Measurements from ENCODE around the gene MAGEB10. TPM values are rescaled to one million over a fixed set of nuclear protein-coding genes. Genes with fewer than 3 reads are reported as not detected.

The MAGEB10 gene
- total and polyA plus RNA-seq, 2 donors (not counting 1 experiment from before 2014, with no cell fraction given) = not detected

DNA sequence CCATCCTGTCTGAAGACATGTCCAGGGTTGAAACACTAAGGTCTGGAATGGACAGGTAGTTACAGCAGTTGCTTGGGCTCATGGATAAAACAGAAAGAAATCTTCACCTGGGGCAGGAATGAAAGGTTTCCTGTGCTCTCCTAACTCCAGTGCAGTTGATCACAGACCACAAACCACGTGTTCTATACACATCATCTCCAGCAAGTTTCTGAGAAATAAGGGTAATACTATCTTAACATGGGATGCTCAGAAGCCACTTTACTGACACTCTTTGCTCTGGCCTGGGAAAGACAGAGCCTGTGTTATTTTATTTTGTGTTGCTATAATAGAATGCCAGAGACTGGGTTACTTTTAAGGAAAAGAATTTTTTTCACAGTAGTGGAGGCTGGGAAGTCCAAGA, 16.0 kb downstream of the MAGEB10 start:
- Histone ChIP-seq H4K20me1 (ENCODE audit: control insufficient read depth, extremely low read depth, insufficient read depth, low read length) (no peaks in the 10 kb centered on the region), H3K79me2 (ENCODE audit: control insufficient read depth, insufficient read depth, low read length) (no peaks in the 10 kb centered on the region), H3K4me3 (replicated peaks in 1 of 4; ENCODE audit: control extremely low read depth in 1 of 4, insufficient read depth in 1 of 4, low read depth in 3 of 4, low read length in 4 of 4) (no peak overlapping the region), H2AFZ (ENCODE audit: low read length) (no peak overlapping the region), H3K4me2 (ENCODE audit: extremely low read depth, insufficient read depth, low read length) (no peak overlapping the region), H3K9me3 (ENCODE audit: control insufficient read depth, insufficient read depth, low read depth, low read length) (no peaks in the 10 kb centered on the region), H3K36me3 (ENCODE audit: control insufficient read depth, insufficient read depth, low read length) (no peaks in the 10 kb centered on the region), H3K4me1 (ENCODE audit: control insufficient read depth, extremely low read depth, insufficient read depth, low read length) (no peaks in the 10 kb centered on the region), H3K9ac (ENCODE audit: insufficient read depth, low read length) (no peak overlapping the region), H3K27me3 (ENCODE audit: control insufficient read depth, insufficient read depth, low read length) (no peaks in the 10 kb centered on the region), H3K27ac (ENCODE audit: insufficient read depth, low read length) (no peak overlapping the region)
- TF ChIP-seq, protein P1, sequence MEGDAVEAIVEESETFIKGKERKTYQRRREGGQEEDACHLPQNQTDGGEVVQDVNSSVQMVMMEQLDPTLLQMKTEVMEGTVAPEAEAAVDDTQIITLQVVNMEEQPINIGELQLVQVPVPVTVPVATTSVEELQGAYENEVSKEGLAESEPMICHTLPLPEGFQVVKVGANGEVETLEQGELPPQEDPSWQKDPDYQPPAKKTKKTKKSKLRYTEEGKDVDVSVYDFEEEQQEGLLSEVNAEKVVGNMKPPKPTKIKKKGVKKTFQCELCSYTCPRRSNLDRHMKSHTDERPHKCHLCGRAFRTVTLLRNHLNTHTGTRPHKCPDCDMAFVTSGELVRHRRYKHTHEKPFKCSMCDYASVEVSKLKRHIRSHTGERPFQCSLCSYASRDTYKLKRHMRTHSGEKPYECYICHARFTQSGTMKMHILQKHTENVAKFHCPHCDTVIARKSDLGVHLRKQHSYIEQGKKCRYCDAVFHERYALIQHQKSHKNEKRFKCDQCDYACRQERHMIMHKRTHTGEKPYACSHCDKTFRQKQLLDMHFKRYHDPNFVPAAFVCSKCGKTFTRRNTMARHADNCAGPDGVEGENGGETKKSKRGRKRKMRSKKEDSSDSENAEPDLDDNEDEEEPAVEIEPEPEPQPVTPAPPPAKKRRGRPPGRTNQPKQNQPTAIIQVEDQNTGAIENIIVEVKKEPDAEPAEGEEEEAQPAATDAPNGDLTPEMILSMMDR (conservative IDR thresholded peaks at IDR 0.05 in 1 of 2, IDR thresholded peaks at IDR 0.05 in 1 of 2; ENCODE audit: low read depth in 1 of 2, low read length in 2 of 2) = no peak
- TF ChIP-seq EZH2 (IDR thresholded peaks at IDR 0.05; ENCODE audit: low read length, missing control alignments) = no peak
- no peak for DNase-seq (ENCODE audit: low read depth in 2 of 2)

- Histone ChIP-seq H4K20me1 (ENCODE audit: control insufficient read depth, extremely low read depth, insufficient read depth, low read length) (no peaks in the 10 kb centered on the region), H3K27ac (ENCODE audit: insufficient read depth, low read length) (no peak overlapping the region), H2AFZ (ENCODE audit: low read length) (no peak overlapping the region), H3K36me3 (ENCODE audit: control insufficient read depth, insufficient read depth, low read length) (no peaks in the 10 kb centered on the region), H3K9me3 (ENCODE audit: control insufficient read depth, insufficient read depth, low read depth, low read length) (no peaks in the 10 kb centered on the region), H3K79me2 (ENCODE audit: control insufficient read depth, insufficient read depth, low read length) (no peaks in the 10 kb centered on the region), H3K4me2 (ENCODE audit: extremely low read depth, insufficient read depth, low read length) (no peak overlapping the region), H3K4me3 (replicated peaks in 1 of 4; ENCODE audit: control extremely low read depth in 1 of 4, insufficient read depth in 1 of 4, low read depth in 3 of 4, low read length in 4 of 4) (no peak overlapping the region), H3K27me3 (ENCODE audit: control insufficient read depth, insufficient read depth, low read length) (no peaks in the 10 kb centered on the region), H3K9ac (ENCODE audit: insufficient read depth, low read length) (no peak overlapping the region), H3K4me1 (ENCODE audit: control insufficient read depth, extremely low read depth, insufficient read depth, low read length) (no peaks in the 10 kb centered on the region)
- DNase-seq (ENCODE audit: low read depth in 2 of 2) = no peak
- TF ChIP-seq, protein P1 (conservative IDR thresholded peaks at IDR 0.05 in 1 of 2, IDR thresholded peaks at IDR 0.05 in 1 of 2; ENCODE audit: low read depth in 1 of 2, low read length in 2 of 2) = no peak
- TF ChIP-seq EZH2 (IDR thresholded peaks at IDR 0.05; ENCODE audit: low read length, missing control alignments) = no peak
Measured at GRCh38 chrX:27838185-27838584, 30.4 kb downstream of the MAGEB10 start.

- Histone ChIP-seq H3K27me3 (ENCODE audit: control insufficient read depth, insufficient read depth, low read length) (no peaks in the 10 kb centered on the region), H3K9me3 (ENCODE audit: control insufficient read depth, insufficient read depth, low read depth, low read length) (no peaks in the 10 kb centered on the region), H3K27ac (ENCODE audit: insufficient read depth, low read length) (no peak overlapping the region), H3K4me3 (replicated peaks in 1 of 4; ENCODE audit: control extremely low read depth in 1 of 4, insufficient read depth in 1 of 4, low read depth in 3 of 4, low read length in 4 of 4) (no peak overlapping the region), H3K79me2 (ENCODE audit: control insufficient read depth, insufficient read depth, low read length) (no peaks in the 10 kb centered on the region), H3K4me1 (ENCODE audit: control insufficient read depth, extremely low read depth, insufficient read depth, low read length) (no peaks in the 10 kb centered on the region), H3K4me2 (ENCODE audit: extremely low read depth, insufficient read depth, low read length) (no peak overlapping the region), H4K20me1 (ENCODE audit: control insufficient read depth, extremely low read depth, insufficient read depth, low read length) (no peaks in the 10 kb centered on the region), H2AFZ (ENCODE audit: low read length) (no peak overlapping the region), H3K36me3 (ENCODE audit: control insufficient read depth, insufficient read depth, low read length) (no peaks in the 10 kb centered on the region), H3K9ac (ENCODE audit: insufficient read depth, low read length) (no peak overlapping the region)
- no peak for DNase-seq (ENCODE audit: low read depth in 2 of 2)
- no peak for TF ChIP-seq EZH2 (IDR thresholded peaks at IDR 0.05; ENCODE audit: low read length, missing control alignments)
- TF ChIP-seq, protein P1 (conservative IDR thresholded peaks at IDR 0.05 in 1 of 2, IDR thresholded peaks at IDR 0.05 in 1 of 2; ENCODE audit: low read depth in 1 of 2, low read length in 2 of 2) = no peak
Measured at GRCh38 chrX:27840881-27841280, 33.1 kb downstream of the MAGEB10 start.

All from fibroblast of lung (primary cell).